Measurements from ENCODE around the gene PFDN1. TPM values are rescaled to one million over a fixed set of nuclear protein-coding genes. Genes with fewer than 3 reads are reported as not detected.

The PFDN1 gene
- total RNA-seq, 1 experiment from 2014 or later = 48.9 TPM

- TF ChIP-seq, protein P1, sequence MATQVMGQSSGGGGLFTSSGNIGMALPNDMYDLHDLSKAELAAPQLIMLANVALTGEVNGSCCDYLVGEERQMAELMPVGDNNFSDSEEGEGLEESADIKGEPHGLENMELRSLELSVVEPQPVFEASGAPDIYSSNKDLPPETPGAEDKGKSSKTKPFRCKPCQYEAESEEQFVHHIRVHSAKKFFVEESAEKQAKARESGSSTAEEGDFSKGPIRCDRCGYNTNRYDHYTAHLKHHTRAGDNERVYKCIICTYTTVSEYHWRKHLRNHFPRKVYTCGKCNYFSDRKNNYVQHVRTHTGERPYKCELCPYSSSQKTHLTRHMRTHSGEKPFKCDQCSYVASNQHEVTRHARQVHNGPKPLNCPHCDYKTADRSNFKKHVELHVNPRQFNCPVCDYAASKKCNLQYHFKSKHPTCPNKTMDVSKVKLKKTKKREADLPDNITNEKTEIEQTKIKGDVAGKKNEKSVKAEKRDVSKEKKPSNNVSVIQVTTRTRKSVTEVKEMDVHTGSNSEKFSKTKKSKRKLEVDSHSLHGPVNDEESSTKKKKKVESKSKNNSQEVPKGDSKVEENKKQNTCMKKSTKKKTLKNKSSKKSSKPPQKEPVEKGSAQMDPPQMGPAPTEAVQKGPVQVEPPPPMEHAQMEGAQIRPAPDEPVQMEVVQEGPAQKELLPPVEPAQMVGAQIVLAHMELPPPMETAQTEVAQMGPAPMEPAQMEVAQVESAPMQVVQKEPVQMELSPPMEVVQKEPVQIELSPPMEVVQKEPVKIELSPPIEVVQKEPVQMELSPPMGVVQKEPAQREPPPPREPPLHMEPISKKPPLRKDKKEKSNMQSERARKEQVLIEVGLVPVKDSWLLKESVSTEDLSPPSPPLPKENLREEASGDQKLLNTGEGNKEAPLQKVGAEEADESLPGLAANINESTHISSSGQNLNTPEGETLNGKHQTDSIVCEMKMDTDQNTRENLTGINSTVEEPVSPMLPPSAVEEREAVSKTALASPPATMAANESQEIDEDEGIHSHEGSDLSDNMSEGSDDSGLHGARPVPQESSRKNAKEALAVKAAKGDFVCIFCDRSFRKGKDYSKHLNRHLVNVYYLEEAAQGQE (IDR thresholded peaks at IDR 0.05; ENCODE audit: low read depth) = no peak
- TF ChIP-seq SP1 (IDR thresholded peaks at IDR 0.05; ENCODE audit: low read depth) = no peak
- TF ChIP-seq EZH2 (IDR thresholded peaks at IDR 0.05) = no peak
- TF ChIP-seq, protein P2, sequence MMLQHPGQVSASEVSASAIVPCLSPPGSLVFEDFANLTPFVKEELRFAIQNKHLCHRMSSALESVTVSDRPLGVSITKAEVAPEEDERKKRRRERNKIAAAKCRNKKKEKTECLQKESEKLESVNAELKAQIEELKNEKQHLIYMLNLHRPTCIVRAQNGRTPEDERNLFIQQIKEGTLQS (IDR thresholded peaks at IDR 0.05) = no peak
- TF ChIP-seq, protein P3, sequence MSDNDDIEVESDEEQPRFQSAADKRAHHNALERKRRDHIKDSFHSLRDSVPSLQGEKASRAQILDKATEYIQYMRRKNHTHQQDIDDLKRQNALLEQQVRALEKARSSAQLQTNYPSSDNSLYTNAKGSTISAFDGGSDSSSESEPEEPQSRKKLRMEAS (IDR thresholded peaks at IDR 0.05) = no peak
- no peak for TF ChIP-seq POLR2A (IDR thresholded peaks at IDR 0.05; ENCODE audit: borderline replicate concordance, extremely low read depth, insufficient read depth, insufficient read length)
- TF ChIP-seq EGR1 (IDR thresholded peaks at IDR 0.05; ENCODE audit: low read depth) = no peak
- no peak for DNase-seq (ENCODE audit: low read depth, low spot score)
- ChIA-PET RAD21 (ENCODE audit: low non-redundant PET in 1 of 2, low total read pairs in 2 of 2, uncharacterized antibody in 2 of 2, unreplicated experiment in 2 of 2) (no interaction called here), POLR2A (no interaction called here), CTCF (interaction anchor here (3.0 kb wide), 1 partner anchor 10 kb away, joined by 14 read pairs; no protein-coding TSS in a partner anchor)
- Histone ChIP-seq H3K36me3 (ENCODE audit: control insufficient read depth in 1 of 2, insufficient read depth in 2 of 2, low read length in 2 of 2) (no peaks in the 10 kb centered on the region), H3K27me3 (ENCODE audit: insufficient read depth, low read length) (no peaks in the 10 kb centered on the region), H2AFZ (ENCODE audit: low read depth, low read length, poor library complexity, severe bottlenecking) (no peak overlapping the region), H3K9me2 (ENCODE audit: insufficient read depth) (no peaks in the 10 kb centered on the region), H3K4me1 (ENCODE audit: control insufficient read depth in 1 of 2, insufficient read depth in 2 of 2, low read length in 2 of 2) (peaks cover 0 to 5% of the 10 kb centered on the region in 2 experiments; a peak in 1 of 4 replicates), H3K9ac (ENCODE audit: low read length) (no peak overlapping the region), H3K27ac (ENCODE audit: low read depth, low read length) (no peak overlapping the region), H4K20me1 (ENCODE audit: insufficient read depth) (no peaks in the 10 kb centered on the region), H3K79me2 (ENCODE audit: insufficient read depth, low read length) (peaks cover 4% of the 10 kb centered on the region; the same call in 1 of the 2 replicates), H3K9me3 (ENCODE audit: control insufficient read depth in 1 of 2, insufficient read depth in 1 of 2, low read depth in 1 of 2, low read length in 2 of 2) (no peaks in the 10 kb centered on the region), H3K4me2 (ENCODE audit: low read length) (no peak overlapping the region), H3K4me3 (replicated peaks in 1 of 2; ENCODE audit: low read depth in 1 of 2, low read length in 2 of 2) (no peak overlapping the region)
- no TSS peak for BruUV-seq (replicated peaks)
- no peak for ATAC-seq
- intact Hi-C loops (cut with micrococcal nuclease) = no loop called here
Observed at GRCh38 chr5:140230373-140230772, 72.5 kb downstream of the PFDN1 start.
